OCI-LY7 (cell line): ENCODE results near the gene MGAT5B.

Experiments used
- EZH2phosphoT487 ChIP-seq: fragments of 200-600 bp; sonication (generic); IDR thresholded peaks from 2 replicates; pipeline ENCODE4 v1.6.1; 2018; ENCODE audit warnings: low read depth, borderline replicate concordance, mild to moderate bottlenecking, mixed run types, antibody characterized with exemption, low read length, moderate library complexity, mixed read lengths
- TF ChIP-seq, protein P1 (sequence below): fragments of 200-600 bp; sonication (generic); conservative IDR thresholded peaks from 2 replicates; pipeline ENCODE4 v1.5.1; 2014; ENCODE audit warnings: mild to moderate bottlenecking, antibody characterized with exemption, low read length, moderate library complexity, mixed read lengths

GRCh38 chr17:76879691-76880090 lies 11.5 kb downstream of the MGAT5B start:
- TF ChIP-seq, protein P1, sequence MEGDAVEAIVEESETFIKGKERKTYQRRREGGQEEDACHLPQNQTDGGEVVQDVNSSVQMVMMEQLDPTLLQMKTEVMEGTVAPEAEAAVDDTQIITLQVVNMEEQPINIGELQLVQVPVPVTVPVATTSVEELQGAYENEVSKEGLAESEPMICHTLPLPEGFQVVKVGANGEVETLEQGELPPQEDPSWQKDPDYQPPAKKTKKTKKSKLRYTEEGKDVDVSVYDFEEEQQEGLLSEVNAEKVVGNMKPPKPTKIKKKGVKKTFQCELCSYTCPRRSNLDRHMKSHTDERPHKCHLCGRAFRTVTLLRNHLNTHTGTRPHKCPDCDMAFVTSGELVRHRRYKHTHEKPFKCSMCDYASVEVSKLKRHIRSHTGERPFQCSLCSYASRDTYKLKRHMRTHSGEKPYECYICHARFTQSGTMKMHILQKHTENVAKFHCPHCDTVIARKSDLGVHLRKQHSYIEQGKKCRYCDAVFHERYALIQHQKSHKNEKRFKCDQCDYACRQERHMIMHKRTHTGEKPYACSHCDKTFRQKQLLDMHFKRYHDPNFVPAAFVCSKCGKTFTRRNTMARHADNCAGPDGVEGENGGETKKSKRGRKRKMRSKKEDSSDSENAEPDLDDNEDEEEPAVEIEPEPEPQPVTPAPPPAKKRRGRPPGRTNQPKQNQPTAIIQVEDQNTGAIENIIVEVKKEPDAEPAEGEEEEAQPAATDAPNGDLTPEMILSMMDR, result no peak
- TF ChIP-seq EZH2phosphoT487, result no peak
